Measurements from ENCODE around the gene KATNAL1.

DNA sequence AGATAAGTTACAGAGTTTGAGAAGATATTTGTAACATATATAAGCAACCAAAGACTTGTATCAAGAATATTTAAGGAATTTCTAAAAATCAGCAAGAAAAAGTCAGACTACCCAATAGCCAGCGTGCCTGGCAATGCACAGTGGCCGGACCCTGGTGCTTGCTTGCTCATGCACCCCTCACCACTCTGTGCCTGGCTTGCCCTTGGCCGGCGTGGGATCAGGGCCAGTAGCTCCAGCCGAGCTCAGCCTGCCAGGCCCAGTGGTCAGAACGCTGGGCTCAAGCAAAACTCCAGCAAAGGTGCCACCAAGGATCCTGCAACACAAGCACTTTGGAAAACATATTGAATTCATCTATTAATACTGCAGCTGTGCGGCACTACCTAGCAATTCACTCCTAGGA is 95.1 kb downstream of the KATNAL1 start:
- TF ChIP-seq, protein P1, sequence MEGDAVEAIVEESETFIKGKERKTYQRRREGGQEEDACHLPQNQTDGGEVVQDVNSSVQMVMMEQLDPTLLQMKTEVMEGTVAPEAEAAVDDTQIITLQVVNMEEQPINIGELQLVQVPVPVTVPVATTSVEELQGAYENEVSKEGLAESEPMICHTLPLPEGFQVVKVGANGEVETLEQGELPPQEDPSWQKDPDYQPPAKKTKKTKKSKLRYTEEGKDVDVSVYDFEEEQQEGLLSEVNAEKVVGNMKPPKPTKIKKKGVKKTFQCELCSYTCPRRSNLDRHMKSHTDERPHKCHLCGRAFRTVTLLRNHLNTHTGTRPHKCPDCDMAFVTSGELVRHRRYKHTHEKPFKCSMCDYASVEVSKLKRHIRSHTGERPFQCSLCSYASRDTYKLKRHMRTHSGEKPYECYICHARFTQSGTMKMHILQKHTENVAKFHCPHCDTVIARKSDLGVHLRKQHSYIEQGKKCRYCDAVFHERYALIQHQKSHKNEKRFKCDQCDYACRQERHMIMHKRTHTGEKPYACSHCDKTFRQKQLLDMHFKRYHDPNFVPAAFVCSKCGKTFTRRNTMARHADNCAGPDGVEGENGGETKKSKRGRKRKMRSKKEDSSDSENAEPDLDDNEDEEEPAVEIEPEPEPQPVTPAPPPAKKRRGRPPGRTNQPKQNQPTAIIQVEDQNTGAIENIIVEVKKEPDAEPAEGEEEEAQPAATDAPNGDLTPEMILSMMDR (IDR thresholded peaks at IDR 0.05; ENCODE audit: low read depth, low read length): no peak
- no peak for TF ChIP-seq POLR2A (IDR thresholded peaks at IDR 0.05; ENCODE audit: extremely low read depth, insufficient read length)
- TF ChIP-seq, protein P2, sequence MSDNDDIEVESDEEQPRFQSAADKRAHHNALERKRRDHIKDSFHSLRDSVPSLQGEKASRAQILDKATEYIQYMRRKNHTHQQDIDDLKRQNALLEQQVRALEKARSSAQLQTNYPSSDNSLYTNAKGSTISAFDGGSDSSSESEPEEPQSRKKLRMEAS (IDR thresholded peaks at IDR 0.05; ENCODE audit: low read depth, low read length): no peak
